ENCODE results near the gene CD164. TPM values are rescaled to one million over a fixed set of nuclear protein-coding genes. Genes with fewer than 3 reads are reported as not detected.

The CD164 gene
- total RNA-seq, 1 experiment from 2014 or later: 228 TPM

DNA sequence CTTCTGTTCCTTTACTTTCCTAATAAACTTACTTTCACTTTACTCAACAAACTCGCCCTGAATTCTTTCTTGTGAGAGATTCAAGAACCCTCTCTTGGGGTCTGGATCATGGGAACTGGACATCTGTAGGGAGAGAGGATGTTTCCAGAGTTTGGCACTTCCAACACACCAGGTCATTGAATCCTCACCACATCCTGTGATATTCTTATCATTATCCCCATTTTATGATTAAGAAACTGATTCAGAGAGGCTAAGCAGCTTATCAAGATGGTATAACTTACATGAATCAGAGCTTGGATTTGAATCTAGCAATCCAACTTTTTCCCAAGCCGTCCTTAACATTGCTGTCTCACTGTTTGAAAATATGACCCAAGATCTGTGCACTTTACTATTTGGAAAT lies 42.7 kb upstream of the CD164 start:
- no peaks in the 10 kb centered on the region for H3K9me3 ChIP-seq
- intact Hi-C loops (cut with micrococcal nuclease; ENCODE audit: unreplicated experiment): no loop called here
- peaks cover 9% of the 10 kb centered on the region; the same call in 1 of the 2 replicates for H3K4me1 ChIP-seq
- no peaks in the 10 kb centered on the region for H3K27me3 ChIP-seq (replicated peaks; ENCODE audit: control insufficient read depth, insufficient read depth, low read length)
- no TSS peak for BruUV-seq (replicated peaks)
- H3K27ac Mint-ChIP-seq (ENCODE audit: unreplicated experiment): no peak overlapping the region
- no peaks in the 10 kb centered on the region for H3K36me3 ChIP-seq (ENCODE audit: control insufficient read depth, insufficient read depth, low read length)
- peaks cover 14% of the 10 kb centered on the region for H3K4me1 Mint-ChIP-seq (ENCODE audit: low read depth, unreplicated experiment)
- ChIA-PET CTCF (no interaction called here), POLR2A (no interaction called here)
- H3K9me3 Mint-ChIP-seq (ENCODE audit: unreplicated experiment): no peaks in the 10 kb centered on the region
- H3K36me3 Mint-ChIP-seq (ENCODE audit: insufficient read depth, unreplicated experiment): no peaks in the 10 kb centered on the region
- H3K4me3 Mint-ChIP-seq (ENCODE audit: unreplicated experiment): no peak overlapping the region
- no peak for DNase-seq
- TF ChIP-seq, protein P1, sequence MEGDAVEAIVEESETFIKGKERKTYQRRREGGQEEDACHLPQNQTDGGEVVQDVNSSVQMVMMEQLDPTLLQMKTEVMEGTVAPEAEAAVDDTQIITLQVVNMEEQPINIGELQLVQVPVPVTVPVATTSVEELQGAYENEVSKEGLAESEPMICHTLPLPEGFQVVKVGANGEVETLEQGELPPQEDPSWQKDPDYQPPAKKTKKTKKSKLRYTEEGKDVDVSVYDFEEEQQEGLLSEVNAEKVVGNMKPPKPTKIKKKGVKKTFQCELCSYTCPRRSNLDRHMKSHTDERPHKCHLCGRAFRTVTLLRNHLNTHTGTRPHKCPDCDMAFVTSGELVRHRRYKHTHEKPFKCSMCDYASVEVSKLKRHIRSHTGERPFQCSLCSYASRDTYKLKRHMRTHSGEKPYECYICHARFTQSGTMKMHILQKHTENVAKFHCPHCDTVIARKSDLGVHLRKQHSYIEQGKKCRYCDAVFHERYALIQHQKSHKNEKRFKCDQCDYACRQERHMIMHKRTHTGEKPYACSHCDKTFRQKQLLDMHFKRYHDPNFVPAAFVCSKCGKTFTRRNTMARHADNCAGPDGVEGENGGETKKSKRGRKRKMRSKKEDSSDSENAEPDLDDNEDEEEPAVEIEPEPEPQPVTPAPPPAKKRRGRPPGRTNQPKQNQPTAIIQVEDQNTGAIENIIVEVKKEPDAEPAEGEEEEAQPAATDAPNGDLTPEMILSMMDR (IDR thresholded peaks at IDR 0.05; ENCODE audit: insufficient read depth in 1 of 2, low read depth in 1 of 2, low read length in 1 of 2, severe bottlenecking in 1 of 2, unreplicated experiment in 1 of 2): no peak
- no peaks in the 10 kb centered on the region for H3K27me3 Mint-ChIP-seq (ENCODE audit: insufficient read depth, unreplicated experiment)
- no peak overlapping the region for H3K4me3 ChIP-seq (ENCODE audit: low read depth, low read length)

DNA sequence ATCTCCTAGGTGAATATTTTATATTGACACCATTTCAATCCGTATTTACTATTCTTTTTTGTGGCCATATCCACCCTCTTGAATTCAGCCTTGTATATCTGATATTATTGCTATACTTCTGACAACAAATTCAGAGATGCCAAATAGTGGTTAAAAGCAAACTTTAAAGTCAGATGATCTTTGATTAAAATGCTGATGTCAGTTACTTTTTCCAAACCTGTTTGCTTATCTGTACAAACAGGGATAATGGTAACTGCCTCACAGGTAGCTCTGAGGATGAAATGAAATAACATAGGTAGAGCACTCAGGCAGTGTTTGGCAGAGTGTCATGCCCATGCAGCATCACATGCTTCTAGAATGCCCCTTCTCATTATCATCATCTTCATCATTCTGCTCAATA lies 38.9 kb upstream of the CD164 start:
- DNase-seq: no peak
- TF ChIP-seq, protein P1 (IDR thresholded peaks at IDR 0.05; ENCODE audit: insufficient read depth in 1 of 2, low read depth in 1 of 2, low read length in 1 of 2, severe bottlenecking in 1 of 2, unreplicated experiment in 1 of 2): no peak
- Mint-ChIP-seq H3K36me3 (ENCODE audit: insufficient read depth, unreplicated experiment) (no peaks in the 10 kb centered on the region), H3K27me3 (ENCODE audit: insufficient read depth, unreplicated experiment) (no peaks in the 10 kb centered on the region), H3K4me3 (ENCODE audit: unreplicated experiment) (no peak overlapping the region), H3K4me1 (ENCODE audit: low read depth, unreplicated experiment) (peaks cover 14% of the 10 kb centered on the region), H3K9me3 (ENCODE audit: unreplicated experiment) (no peaks in the 10 kb centered on the region), H3K27ac (ENCODE audit: unreplicated experiment) (no peak overlapping the region)
- intact Hi-C loops (cut with micrococcal nuclease; ENCODE audit: unreplicated experiment): no loop called here
- H3K9me3 ChIP-seq: no peaks in the 10 kb centered on the region
- H3K36me3 ChIP-seq (ENCODE audit: control insufficient read depth, insufficient read depth, low read length): no peaks in the 10 kb centered on the region
- CTCF ChIA-PET: no interaction called here
- BruUV-seq (replicated peaks): no TSS peak
- H3K4me1 ChIP-seq: peaks cover 9% of the 10 kb centered on the region; the same call in 1 of the 2 replicates
- no peaks in the 10 kb centered on the region; the same call in 1 of the 2 replicates for H3K27me3 ChIP-seq (replicated peaks; ENCODE audit: control insufficient read depth, insufficient read depth, low read length)
- no peak overlapping the region for H3K4me3 ChIP-seq (ENCODE audit: low read depth, low read length)
- POLR2A ChIA-PET: interaction anchor here (0.6 kb wide), 1 partner anchor 28 kb away, joined by 3 read pairs; no protein-coding TSS in a partner anchor

DNA sequence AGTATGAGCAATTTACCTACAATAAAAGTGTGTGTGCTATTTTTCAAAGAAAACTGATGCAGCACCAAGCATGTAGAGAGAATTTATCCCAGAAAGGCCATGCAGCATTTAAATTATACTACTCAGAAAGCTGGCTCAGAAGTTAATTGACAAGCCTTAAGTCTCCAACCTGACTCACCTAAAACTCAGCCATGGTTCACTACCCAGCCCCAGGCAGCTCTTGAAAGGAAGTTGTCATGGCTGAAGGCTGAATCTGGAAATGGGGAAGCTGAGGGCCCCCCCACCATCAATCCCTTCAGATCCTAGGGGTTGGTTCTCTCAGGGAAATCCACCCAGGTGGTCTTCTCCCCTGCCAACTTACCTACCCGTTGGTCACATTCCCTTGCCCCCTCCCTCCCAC lies 38.5 kb upstream of the CD164 start:
- peaks cover 14% of the 10 kb centered on the region for H3K4me1 Mint-ChIP-seq (ENCODE audit: low read depth, unreplicated experiment)
- H3K4me3 ChIP-seq (ENCODE audit: low read depth, low read length): no peak overlapping the region
- no peaks in the 10 kb centered on the region for H3K36me3 ChIP-seq (ENCODE audit: control insufficient read depth, insufficient read depth, low read length)
- TF ChIP-seq, protein P1 (IDR thresholded peaks at IDR 0.05; ENCODE audit: insufficient read depth in 1 of 2, low read depth in 1 of 2, low read length in 1 of 2, severe bottlenecking in 1 of 2, unreplicated experiment in 1 of 2): no peak
- H3K27me3 ChIP-seq (replicated peaks; ENCODE audit: control insufficient read depth, insufficient read depth, low read length): no peaks in the 10 kb centered on the region; the same call in 1 of the 2 replicates
- ChIA-PET POLR2A (interaction anchor here (0.6 kb wide), 1 partner anchor 28 kb away, joined by 3 read pairs; no protein-coding TSS in a partner anchor), CTCF (no interaction called here)
- no peak overlapping the region for H3K27ac Mint-ChIP-seq (ENCODE audit: unreplicated experiment)
- BruUV-seq (replicated peaks): no TSS peak
- no peaks in the 10 kb centered on the region for H3K36me3 Mint-ChIP-seq (ENCODE audit: insufficient read depth, unreplicated experiment)
- H3K4me3 Mint-ChIP-seq (ENCODE audit: unreplicated experiment): no peak overlapping the region
- H3K9me3 Mint-ChIP-seq (ENCODE audit: unreplicated experiment): no peaks in the 10 kb centered on the region
- peaks cover 9% of the 10 kb centered on the region; the same call in 1 of the 2 replicates for H3K4me1 ChIP-seq
- intact Hi-C loops (cut with micrococcal nuclease; ENCODE audit: unreplicated experiment): no loop called here
- H3K27me3 Mint-ChIP-seq (ENCODE audit: insufficient read depth, unreplicated experiment): no peaks in the 10 kb centered on the region
- DNase-seq: no peak
- H3K9me3 ChIP-seq: no peaks in the 10 kb centered on the region
